Liver (tissue), 9 donors: ENCODE results near the gene CIDEA. TPM values are rescaled to one million over a fixed set of nuclear protein-coding genes. Genes with fewer than 3 reads are reported as not detected.

Experiments used
- DNase-seq: peaks from one replicate; pipeline ENCODE4 v3.0.0-alpha.2; 2017; ENCODE audit warnings: low spot score
- H3K27ac ChIP-seq, 2 donors: one replicate each; pipeline ENCODE4 v1.7.0; 2013; ENCODE audit warnings: inconsistent platforms in 2 of 2, low read length in 2 of 2, control low read depth in 1 of 2, low read depth in 1 of 2, mild to moderate bottlenecking in 1 of 2
- H3K27me3 ChIP-seq, 4 donors: one replicate each; pipeline versions ENCODE4 v1.6.1 to v1.7.0; 2013; ENCODE audit warnings: low read length in 3 of 4, inconsistent platforms in 1 of 4, mild to moderate bottlenecking in 1 of 4, moderate library complexity in 1 of 4; ENCODE audit not compliant: control insufficient read depth in 4 of 4, insufficient read depth in 4 of 4
- H3K36me3 ChIP-seq, 4 donors: one replicate each; pipeline versions ENCODE4 v1.6.1 to v1.7.0; 2013; ENCODE audit warnings: low read length in 3 of 4, mild to moderate bottlenecking in 3 of 4, low read depth in 1 of 4, moderate library complexity in 1 of 4; ENCODE audit not compliant: control insufficient read depth in 4 of 4, insufficient read depth in 3 of 4
- H3K4me1 ChIP-seq, 4 donors: one replicate each; pipeline versions ENCODE4 v1.6.1 to v1.7.0; 2013; ENCODE audit warnings: low read length in 3 of 4, mild to moderate bottlenecking in 3 of 4, moderate library complexity in 1 of 4; ENCODE audit not compliant: control insufficient read depth in 4 of 4, insufficient read depth in 4 of 4
- H3K4me3 ChIP-seq, 3 donors: one replicate each; pipeline versions ENCODE4 v1.6.1 to v1.7.0; 2013; ENCODE audit warnings: low read length in 3 of 3, control low read depth in 1 of 3, low read depth in 1 of 3, mild to moderate bottlenecking in 1 of 3
- H3K9ac ChIP-seq, 2 donors: one replicate each; pipeline ENCODE4 v1.7.0; 2013; ENCODE audit warnings: low read length in 2 of 2, mild to moderate bottlenecking in 2 of 2, moderate library complexity in 2 of 2, control low read depth in 1 of 2, low read depth in 1 of 2
- H3K9me3 ChIP-seq, 4 donors: one replicate each; pipeline versions ENCODE4 v1.6.1 to v1.7.0; 2013; ENCODE audit warnings: low read length in 3 of 4; ENCODE audit not compliant: control insufficient read depth in 4 of 4
- EGR1 ChIP-seq, 2 donors: IDR thresholded peaks; 2 replicates each; pipeline ENCODE4 v1.6.1; 2016 to 2018; ENCODE audit warnings: antibody characterized with exemption in 2 of 2, low read depth in 2 of 2
- FOXA1 ChIP-seq: IDR thresholded peaks from 2 replicates; pipeline ENCODE4 v1.6.1; 2016; ENCODE audit warnings: antibody characterized with exemption
- FOXA2 ChIP-seq: IDR thresholded peaks from 2 replicates; pipeline ENCODE4 v1.6.1; 2016; ENCODE audit warnings: antibody characterized with exemption
- GABPA ChIP-seq, 2 donors: IDR thresholded peaks in 1 of 2; conservative IDR thresholded peaks in 1 of 2; 2 replicates each; pipeline ENCODE4 v1.6.1; 2016; ENCODE audit warnings: antibody characterized with exemption in 2 of 2, mild to moderate bottlenecking in 1 of 2, moderate library complexity in 1 of 2
- HNF4A ChIP-seq, 2 donors: conservative IDR thresholded peaks; 2 replicates each; pipeline ENCODE4 v1.6.1; 2016; ENCODE audit warnings: antibody characterized with exemption in 2 of 2, mild to moderate bottlenecking in 2 of 2
- HNF4G ChIP-seq: IDR thresholded peaks from 2 replicates; pipeline ENCODE4 v1.6.1; 2016; ENCODE audit warnings: antibody characterized with exemption
- JUND ChIP-seq, 2 donors: IDR thresholded peaks; 2 replicates each; pipeline ENCODE4 v1.6.1; 2016; ENCODE audit warnings: antibody characterized with exemption in 2 of 2
- MAX ChIP-seq: IDR thresholded peaks from 2 replicates; pipeline ENCODE4 v1.6.1; 2016; ENCODE audit warnings: antibody characterized with exemption
- NR2F2 ChIP-seq: IDR thresholded peaks from 2 replicates; pipeline ENCODE4 v1.6.1; 2016; ENCODE audit warnings: antibody characterized with exemption
- RAD21 ChIP-seq, 2 donors: IDR thresholded peaks; 2 replicates each; pipeline ENCODE4 v1.6.1; 2016; ENCODE audit warnings: antibody characterized with exemption in 2 of 2, mild to moderate bottlenecking in 2 of 2
- RXRA ChIP-seq, 2 donors: IDR thresholded peaks; 2 replicates each; pipeline ENCODE4 v1.6.1; 2017 to 2018; ENCODE audit warnings: antibody characterized with exemption in 2 of 2, mild to moderate bottlenecking in 1 of 2
- SP1 ChIP-seq: IDR thresholded peaks from 2 replicates; pipeline ENCODE4 v1.6.1; 2018; ENCODE audit warnings: antibody characterized with exemption, mild to moderate bottlenecking
- TAF1 ChIP-seq: conservative IDR thresholded peaks from 2 replicates; pipeline ENCODE4 v1.6.1; 2016; ENCODE audit warnings: antibody characterized with exemption, mild to moderate bottlenecking
- YY1 ChIP-seq: IDR thresholded peaks from 2 replicates; pipeline ENCODE4 v1.6.1; 2016; ENCODE audit warnings: antibody characterized with exemption, mild to moderate bottlenecking
- WGBS: extraction: QIAGEN DNeasy Blood & Tissue Kit; methylation state at CpG from one replicate; pipeline ENCODE4 v1.1.7; 2013; 5-methylcytosine and 5-hydroxymethylcytosine counted together
- polyA plus RNA-seq, 2 donors: library from polyadenylated mRNA; stranded (reverse) in 1 of 2; unstranded in 1 of 2; fragments of 200-250 nt in 1 of 2; fragments of >200 nt in 1 of 2; fragmentation: Nextera tagmentation in 1 of 2; extraction: Ambion mirVana in 1 of 2; gene quantifications; one replicate each; pipeline versions ENCODE4 v1.2.1 to v1.2.3, GENCODE V29; 2013 to 2015
- total RNA-seq, 2 donors: library from RNA; depleted of rRNA; stranded (reverse); fragments of >200 nt; gene quantifications; one replicate each; pipeline ENCODE4 v1.2.3, GENCODE V29; 2014
- TF ChIP-seq, protein P1 (sequence below): IDR thresholded peaks from 2 replicates; pipeline ENCODE4 v1.6.1; 2016; ENCODE audit warnings: antibody characterized with exemption, mild to moderate bottlenecking
- TF ChIP-seq, protein P2 (sequence below): IDR thresholded peaks from 2 replicates; pipeline ENCODE4 v1.6.1; 2016; ENCODE audit warnings: antibody characterized with exemption
- TF ChIP-seq, protein P3 (sequence below): fragments of 150-350 bp; IDR thresholded peaks from 2 replicates; pipeline ENCODE4 v1.5.1; 2017; ENCODE audit warnings: improper control_type of control experiment, low read depth, low read length; ENCODE audit not compliant: missing input control
- TF ChIP-seq, protein P4 (sequence below): IDR thresholded peaks from 2 replicates; pipeline ENCODE4 v1.6.1; 2016; ENCODE audit warnings: antibody characterized with exemption
- donor health status: healthy.
- donor health status: healthy.
- donor health status: healthy.
- donor health status: healthy.
- donor health status: healthy.

The CIDEA gene
- total and polyA plus RNA-seq, 4 donors = not detected

DNA sequence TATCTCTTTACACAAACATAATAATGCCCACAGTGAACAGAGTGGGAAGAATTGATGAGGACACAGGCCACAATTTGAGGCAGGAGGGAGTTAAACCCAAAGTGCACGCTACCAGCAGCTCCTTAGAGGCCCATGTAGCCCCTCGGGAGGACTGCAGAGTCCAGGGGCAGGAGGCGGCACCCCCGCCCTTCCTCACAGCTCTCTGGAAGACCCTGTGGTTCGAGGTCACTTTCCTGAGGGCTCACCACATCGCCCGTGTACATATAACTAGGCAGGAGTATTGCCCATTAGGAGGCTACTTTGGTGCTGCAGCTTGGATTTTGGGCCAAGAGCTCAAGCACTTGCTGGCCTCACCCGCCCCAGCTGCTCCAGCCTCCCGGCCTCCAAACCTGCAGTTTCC is 22.2 kb upstream of the CIDEA start (continued):
- TF ChIP-seq, protein P1, sequence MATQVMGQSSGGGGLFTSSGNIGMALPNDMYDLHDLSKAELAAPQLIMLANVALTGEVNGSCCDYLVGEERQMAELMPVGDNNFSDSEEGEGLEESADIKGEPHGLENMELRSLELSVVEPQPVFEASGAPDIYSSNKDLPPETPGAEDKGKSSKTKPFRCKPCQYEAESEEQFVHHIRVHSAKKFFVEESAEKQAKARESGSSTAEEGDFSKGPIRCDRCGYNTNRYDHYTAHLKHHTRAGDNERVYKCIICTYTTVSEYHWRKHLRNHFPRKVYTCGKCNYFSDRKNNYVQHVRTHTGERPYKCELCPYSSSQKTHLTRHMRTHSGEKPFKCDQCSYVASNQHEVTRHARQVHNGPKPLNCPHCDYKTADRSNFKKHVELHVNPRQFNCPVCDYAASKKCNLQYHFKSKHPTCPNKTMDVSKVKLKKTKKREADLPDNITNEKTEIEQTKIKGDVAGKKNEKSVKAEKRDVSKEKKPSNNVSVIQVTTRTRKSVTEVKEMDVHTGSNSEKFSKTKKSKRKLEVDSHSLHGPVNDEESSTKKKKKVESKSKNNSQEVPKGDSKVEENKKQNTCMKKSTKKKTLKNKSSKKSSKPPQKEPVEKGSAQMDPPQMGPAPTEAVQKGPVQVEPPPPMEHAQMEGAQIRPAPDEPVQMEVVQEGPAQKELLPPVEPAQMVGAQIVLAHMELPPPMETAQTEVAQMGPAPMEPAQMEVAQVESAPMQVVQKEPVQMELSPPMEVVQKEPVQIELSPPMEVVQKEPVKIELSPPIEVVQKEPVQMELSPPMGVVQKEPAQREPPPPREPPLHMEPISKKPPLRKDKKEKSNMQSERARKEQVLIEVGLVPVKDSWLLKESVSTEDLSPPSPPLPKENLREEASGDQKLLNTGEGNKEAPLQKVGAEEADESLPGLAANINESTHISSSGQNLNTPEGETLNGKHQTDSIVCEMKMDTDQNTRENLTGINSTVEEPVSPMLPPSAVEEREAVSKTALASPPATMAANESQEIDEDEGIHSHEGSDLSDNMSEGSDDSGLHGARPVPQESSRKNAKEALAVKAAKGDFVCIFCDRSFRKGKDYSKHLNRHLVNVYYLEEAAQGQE = no peak
- no peak for TF ChIP-seq HNF4G

DNA sequence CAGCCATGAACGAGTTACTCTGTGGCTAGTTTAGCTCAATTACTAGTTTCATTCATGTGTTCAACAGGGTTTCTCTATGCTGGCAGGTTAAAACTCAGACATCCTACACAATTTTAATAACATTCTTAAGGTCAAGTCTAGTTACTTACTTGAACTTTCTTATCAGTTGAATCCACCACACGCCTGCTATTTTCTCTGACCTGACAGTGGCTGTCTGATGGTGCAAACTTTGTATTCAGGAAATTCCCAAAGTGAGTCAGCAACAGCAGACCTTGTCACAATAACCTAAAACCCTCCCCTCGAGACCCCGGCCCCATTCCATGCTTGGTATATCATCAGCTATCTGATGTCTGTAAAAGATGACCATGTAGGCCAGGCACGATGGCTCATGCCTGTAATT is 20.8 kb upstream of the CIDEA start:
- no peak overlapping the region for H3K9ac ChIP-seq
- no peak overlapping the region for H3K27ac ChIP-seq
- no peaks in the 10 kb centered on the region for H3K27me3 ChIP-seq
- TF ChIP-seq MAX (no peak), HNF4G (no peak), SP1 (no peak), FOXA1 (no peak), GABPA (IDR thresholded peaks at IDR 0.05 in 1 of 2, conservative IDR thresholded peaks at IDR 0.05 in 1 of 2) (no peak), RXRA (IDR thresholded peaks at IDR 0.05) (no peak), JUND (IDR thresholded peaks at IDR 0.05) (no peak), NR2F2 (no peak), HNF4A (conservative IDR thresholded peaks at IDR 0.05) (no peak), FOXA2 (no peak), TAF1 (no peak), YY1 (no peak), RAD21 (IDR thresholded peaks at IDR 0.05) (no peak), EGR1 (IDR thresholded peaks at IDR 0.05; ENCODE audit: low read depth in 2 of 2) (no peak)
- TF ChIP-seq, protein P1 = no peak
- TF ChIP-seq, protein P2, sequence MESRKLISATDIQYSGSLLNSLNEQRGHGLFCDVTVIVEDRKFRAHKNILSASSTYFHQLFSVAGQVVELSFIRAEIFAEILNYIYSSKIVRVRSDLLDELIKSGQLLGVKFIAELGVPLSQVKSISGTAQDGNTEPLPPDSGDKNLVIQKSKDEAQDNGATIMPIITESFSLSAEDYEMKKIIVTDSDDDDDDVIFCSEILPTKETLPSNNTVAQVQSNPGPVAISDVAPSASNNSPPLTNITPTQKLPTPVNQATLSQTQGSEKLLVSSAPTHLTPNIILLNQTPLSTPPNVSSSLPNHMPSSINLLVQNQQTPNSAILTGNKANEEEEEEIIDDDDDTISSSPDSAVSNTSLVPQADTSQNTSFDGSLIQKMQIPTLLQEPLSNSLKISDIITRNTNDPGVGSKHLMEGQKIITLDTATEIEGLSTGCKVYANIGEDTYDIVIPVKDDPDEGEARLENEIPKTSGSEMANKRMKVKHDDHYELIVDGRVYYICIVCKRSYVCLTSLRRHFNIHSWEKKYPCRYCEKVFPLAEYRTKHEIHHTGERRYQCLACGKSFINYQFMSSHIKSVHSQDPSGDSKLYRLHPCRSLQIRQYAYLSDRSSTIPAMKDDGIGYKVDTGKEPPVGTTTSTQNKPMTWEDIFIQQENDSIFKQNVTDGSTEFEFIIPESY = no peak
- TF ChIP-seq, protein P3, sequence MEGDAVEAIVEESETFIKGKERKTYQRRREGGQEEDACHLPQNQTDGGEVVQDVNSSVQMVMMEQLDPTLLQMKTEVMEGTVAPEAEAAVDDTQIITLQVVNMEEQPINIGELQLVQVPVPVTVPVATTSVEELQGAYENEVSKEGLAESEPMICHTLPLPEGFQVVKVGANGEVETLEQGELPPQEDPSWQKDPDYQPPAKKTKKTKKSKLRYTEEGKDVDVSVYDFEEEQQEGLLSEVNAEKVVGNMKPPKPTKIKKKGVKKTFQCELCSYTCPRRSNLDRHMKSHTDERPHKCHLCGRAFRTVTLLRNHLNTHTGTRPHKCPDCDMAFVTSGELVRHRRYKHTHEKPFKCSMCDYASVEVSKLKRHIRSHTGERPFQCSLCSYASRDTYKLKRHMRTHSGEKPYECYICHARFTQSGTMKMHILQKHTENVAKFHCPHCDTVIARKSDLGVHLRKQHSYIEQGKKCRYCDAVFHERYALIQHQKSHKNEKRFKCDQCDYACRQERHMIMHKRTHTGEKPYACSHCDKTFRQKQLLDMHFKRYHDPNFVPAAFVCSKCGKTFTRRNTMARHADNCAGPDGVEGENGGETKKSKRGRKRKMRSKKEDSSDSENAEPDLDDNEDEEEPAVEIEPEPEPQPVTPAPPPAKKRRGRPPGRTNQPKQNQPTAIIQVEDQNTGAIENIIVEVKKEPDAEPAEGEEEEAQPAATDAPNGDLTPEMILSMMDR = no peak
- TF ChIP-seq, protein P4, sequence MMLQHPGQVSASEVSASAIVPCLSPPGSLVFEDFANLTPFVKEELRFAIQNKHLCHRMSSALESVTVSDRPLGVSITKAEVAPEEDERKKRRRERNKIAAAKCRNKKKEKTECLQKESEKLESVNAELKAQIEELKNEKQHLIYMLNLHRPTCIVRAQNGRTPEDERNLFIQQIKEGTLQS = no peak
- no peak for DNase-seq
- H3K4me3 ChIP-seq = no peak overlapping the region
- no peaks in the 10 kb centered on the region for H3K9me3 ChIP-seq
- peaks cover 0 to 6% (median 1%) of the 10 kb centered on the region in 4 donors for H3K4me1 ChIP-seq
- 62% methylated on average over 5 of the region's 5 CpGs for WGBS
- no peaks in the 10 kb centered on the region for H3K36me3 ChIP-seq
